VCaP (cell line): ENCODE measurements around the gene TEAD1.

Experiments used
- H3K27ac ChIP-seq: fragments of 450-650 bp; 2 replicates; pipeline ENCODE4 v1.5.1; 2017
- TF ChIP-seq, protein P1 (sequence below): fragments of 450-650 bp; conservative IDR thresholded peaks from 2 replicates; pipeline ENCODE4 v1.5.1; 2017; ENCODE audit warnings: mild to moderate bottlenecking, moderate library complexity

Gene TEAD1

DNA sequence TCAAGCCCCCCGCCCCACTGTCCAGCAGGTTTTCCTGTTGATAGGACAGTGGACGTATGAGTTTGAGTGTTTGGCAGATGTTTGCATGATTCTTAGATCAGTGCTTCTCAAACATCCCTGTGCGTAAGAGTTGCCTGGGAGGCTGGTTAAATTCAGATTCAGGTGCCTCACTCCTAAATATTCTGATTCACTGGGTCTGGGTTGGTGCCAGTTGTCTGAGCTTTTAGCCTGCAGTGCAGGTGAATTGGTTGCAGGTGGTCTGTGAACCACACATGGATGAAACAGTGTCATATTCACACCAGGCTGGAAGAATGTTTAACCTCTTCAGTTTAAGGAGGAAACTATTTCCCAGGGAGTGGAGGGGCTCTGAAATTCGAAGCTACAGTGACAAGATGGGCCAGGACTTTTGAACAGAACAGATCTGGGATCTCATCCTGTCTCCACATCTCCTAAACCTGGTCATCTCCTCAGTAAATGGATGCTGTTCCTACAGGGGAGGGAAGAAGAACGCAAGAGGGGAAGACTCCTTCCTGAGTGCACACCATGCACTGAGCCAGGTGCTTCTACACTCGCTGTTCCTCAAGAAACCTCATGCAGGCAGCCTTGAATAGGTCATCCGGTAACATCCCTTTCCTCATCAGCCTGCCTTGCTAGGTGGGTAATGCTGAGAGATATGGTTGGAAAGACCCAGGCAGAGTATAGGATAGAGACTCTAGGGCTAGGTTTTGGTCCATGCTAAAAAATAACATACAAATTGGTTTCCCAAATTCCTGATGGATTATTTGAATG is 47.8 kb downstream of the TEAD1 start:
- H3K27ac ChIP-seq: no peak overlapping the region

GRCh38 chr11:12723421-12724300 is 49.4 kb downstream of the TEAD1 start:
- TF ChIP-seq, protein P1, sequence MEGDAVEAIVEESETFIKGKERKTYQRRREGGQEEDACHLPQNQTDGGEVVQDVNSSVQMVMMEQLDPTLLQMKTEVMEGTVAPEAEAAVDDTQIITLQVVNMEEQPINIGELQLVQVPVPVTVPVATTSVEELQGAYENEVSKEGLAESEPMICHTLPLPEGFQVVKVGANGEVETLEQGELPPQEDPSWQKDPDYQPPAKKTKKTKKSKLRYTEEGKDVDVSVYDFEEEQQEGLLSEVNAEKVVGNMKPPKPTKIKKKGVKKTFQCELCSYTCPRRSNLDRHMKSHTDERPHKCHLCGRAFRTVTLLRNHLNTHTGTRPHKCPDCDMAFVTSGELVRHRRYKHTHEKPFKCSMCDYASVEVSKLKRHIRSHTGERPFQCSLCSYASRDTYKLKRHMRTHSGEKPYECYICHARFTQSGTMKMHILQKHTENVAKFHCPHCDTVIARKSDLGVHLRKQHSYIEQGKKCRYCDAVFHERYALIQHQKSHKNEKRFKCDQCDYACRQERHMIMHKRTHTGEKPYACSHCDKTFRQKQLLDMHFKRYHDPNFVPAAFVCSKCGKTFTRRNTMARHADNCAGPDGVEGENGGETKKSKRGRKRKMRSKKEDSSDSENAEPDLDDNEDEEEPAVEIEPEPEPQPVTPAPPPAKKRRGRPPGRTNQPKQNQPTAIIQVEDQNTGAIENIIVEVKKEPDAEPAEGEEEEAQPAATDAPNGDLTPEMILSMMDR: no peak
- H3K27ac ChIP-seq: peak overlapping the region; percentile 42

More for the DNA sequence above, 47.8 kb downstream of the TEAD1 start:
- TF ChIP-seq, protein P1: no peak

GRCh38 chr11:12724301-12725054 is 50.3 kb downstream of the TEAD1 start:
- H3K27ac ChIP-seq: peak overlapping the region; percentile 42
- TF ChIP-seq, protein P1: no peak

DNA sequence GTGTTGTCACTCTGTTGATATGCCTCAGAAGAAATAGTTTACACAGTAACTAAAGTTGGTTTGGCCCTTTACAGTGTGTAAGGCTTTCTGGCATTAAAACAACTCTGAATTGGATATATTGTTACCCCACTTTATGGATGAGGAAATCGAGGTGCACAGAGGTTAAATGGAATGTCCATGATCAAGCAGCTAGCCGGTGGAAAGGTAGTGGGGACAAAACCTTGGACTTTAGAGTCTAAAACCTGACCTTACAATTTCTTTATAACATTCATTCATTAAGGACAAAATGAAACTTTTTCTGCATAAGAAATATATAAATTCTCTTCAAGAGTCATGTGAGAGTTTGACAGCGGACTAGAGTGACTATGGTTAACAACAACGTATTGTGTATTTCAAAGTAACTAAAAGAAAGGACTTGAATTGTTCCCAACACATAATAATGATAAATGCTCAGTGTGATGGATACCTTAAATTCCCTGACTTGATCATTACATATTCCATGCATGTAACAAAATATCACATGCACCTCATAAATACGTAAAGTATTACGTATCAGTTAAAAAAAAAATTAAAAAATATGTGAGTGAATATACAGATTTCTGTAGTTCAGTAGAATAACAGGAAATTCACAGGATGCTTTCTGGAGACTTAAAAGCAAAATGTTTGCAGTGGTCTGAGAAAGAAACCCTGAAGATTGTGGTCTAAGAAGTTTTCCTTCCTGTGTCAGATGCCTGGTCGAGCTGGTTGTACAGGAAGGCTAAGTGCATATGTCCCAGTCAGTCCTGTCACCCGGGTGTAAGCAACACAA is 51.0 kb downstream of the TEAD1 start:
- TF ChIP-seq, protein P1: no peak
- peak overlapping the region; percentile 42; the same call in 1 of the 2 replicates for H3K27ac ChIP-seq

DNA sequence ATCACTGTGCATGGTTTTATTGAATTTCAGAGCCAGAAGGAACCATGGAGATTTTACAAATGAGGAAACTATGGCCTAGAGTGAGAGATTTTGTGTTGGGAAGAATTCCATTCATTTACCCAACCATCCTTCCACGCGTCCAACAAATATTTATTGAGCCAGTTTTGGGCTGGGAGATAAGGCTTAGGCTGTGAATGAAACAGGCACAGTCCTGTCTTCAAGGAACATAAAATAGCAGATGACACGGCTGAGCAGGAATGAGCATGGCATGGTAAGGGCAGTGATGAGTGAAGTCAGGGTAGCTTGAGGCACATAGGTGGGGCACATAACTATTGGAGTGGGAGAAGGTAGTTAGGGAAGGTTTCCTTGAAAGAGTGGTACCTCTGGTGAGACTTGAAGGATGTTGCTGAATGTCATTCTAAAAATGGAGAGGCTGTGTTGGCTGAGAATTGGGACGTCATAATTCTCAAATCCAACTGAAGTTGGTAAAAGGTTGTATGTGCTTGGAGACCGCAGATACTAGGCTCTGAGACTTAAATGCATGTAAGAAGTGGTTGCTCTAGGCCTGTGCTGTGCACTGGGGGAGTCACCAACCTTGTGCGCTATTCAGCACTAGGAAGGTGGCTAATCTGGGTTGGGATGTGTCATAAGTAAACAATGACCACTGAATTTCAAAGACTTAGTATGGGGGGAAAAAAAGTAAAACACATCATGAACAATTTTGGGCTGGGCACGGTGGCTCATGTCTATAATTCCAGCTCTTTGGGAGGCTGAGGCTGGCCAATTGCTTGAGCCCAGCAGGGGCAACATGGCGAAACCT is 51.9 kb downstream of the TEAD1 start:
- no peak overlapping the region for H3K27ac ChIP-seq

More for the DNA sequence above, 51.9 kb downstream of the TEAD1 start:
- TF ChIP-seq, protein P1: no peak
